ENCODE measurements around the gene SLC22A4.

The SLC22A4 gene

DNA sequence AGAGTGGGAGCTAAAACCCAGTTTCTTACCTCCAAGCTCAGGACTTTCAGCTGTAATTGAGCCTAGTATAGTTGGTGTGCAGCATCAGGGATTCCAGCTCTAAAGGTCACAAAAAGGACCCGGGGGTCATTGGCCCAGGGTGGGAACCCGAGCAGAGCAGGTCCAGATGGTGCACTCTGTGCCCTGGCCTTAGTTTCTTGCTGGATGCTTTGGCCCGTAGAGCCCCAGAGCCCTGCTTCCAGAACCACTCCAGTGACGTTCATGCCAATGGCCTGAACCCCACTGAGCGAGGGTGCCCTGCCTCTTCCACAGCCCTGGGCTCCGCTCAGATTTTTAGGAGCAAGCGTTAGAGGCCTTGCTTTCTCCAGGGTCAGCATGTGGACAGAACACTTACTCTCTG lies 83.5 kb downstream of the SLC22A4 start:
- DNase-seq = no peak

DNA sequence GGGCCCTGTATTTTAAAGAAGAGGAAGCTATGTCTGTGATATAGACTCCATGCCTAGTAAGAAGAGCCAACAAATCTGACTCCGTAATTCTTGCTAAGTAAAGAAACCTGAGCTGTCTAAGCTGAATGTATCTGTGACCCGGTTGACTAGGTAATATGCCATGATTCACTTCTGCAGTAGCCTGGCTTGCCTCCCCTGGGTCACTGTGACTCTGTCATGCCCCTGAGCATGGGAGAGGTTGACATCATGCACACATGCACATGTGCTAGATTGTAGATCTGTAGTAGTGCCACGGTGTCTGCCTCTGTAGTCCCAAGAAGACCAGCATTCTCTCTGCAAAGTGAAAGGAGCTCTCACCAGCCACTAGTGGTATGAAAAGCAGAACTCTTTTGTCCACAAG lies 84.4 kb downstream of the SLC22A4 start:
- no peak for DNase-seq

DNA sequence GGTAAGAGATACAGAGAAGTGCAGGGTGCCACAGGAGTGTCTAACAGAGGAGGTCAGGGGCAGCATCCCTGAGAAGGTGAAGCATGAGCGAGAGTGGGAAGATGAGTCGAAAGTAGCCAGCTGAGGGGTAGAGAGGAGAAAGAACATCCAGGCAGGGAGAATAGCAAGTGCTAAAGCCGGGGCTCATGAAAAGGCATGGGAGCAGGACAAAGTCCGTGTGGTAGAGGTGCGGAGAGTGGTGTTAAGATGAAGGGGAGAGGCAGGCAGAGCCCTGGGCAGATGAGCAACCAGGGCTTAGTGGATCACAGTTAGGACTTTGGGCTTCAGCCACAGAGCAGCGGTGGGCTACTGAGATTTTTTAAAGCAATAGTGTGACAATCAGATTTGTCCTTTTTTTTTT lies 85.9 kb downstream of the SLC22A4 start:
- no peak for DNase-seq

DNA sequence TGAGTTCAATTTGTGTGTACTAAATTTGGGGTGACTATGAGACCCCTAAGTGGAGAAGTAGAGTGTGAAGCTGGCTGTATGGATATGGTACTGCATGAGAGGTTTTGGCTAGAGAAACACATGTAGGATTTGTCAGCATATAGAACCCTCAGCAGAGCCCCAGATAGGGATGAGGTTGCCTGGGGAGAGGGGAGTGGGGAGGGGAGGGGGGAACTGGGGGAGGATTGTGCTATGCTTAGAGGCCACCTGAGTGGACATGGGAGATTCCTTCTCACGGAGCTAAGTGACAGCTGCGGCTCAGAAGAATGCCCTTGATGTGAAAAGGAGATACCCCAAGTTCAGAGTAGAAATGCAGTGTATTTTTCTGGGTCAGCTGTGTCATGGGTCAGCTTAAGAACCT lies 86.5 kb downstream of the SLC22A4 start:
- DNase-seq = no peak

DNA sequence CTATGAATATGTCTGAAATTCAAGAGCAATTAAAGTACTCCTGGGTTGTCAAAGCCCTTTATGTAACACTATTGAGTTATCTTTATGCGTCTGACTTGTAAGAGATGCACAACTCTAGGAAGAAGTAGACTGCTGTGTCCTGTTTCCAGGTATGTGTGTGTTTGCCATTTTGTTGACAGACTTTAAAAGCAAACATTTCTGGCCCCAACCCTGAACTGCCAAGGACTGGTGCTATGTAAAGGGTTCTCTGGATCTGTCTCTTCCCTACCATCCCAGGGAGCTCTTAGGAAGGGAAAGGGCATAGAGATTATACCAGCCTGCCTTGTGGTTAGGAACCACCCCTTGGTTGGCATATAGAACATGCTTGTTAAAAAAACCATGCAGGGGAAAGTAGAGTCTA lies 87.4 kb downstream of the SLC22A4 start:
- no peak for DNase-seq

DNA sequence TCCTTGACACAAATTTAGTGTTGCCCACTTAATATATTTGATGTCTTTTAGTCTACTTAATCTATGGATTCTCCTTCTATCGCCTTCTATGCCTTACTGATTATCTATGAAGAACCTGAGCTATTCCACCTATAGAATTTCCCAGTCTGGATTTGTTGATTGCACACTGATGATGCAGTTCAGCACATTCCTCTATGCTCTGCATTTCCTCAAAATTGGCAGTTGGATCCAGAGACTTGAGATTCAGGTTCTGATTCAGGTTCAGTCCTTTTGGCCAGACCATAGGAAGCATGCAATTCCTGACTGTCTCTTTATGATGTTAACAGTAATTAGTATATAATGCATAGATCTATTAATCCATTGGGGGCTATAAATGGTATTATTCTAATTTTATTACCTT lies 89.1 kb downstream of the SLC22A4 start:
- DNase-seq = no peak

DNA sequence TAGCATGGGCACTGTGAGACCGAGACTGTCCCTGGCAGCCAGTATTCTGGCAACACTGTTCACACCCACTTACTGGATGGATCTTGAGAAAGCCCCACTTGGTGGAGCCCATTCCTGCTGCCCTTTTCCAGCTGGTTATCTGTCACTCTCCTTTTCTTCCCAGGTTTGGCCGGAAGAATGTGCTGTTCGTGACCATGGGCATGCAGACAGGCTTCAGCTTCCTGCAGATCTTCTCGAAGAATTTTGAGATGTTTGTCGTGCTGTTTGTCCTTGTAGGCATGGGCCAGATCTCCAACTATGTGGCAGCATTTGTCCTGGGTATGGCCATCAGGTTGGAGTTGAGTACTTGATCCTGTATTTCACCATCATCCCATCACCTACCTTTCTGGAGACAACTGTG lies 89.8 kb downstream of the SLC22A4 start:
- DNase-seq = no peak

DNA sequence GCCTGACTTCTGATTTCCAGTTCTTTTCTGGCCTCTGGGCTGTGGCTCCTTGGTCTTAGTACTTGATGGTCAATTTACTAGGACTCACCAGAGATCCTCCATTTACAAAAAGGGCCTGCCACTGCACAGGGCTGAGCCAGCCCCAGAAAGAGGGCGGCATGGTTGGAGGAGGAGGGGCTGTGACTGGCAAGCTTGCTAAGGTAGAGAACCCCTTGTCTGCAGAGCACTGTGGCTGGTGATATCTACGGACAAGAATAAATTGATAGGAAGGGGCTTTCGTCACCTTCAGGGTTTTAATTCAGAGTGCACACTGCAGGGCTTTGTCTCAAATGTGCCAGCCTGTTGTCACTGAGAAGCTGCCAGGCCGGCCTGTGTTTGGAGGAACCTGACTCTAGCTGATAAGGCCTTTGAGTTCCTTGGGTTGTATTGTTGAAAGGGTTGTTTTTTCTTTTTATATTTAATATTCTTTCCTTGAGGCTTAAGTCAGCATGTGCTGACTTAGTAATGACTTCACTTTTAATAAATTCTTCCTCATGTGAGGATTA lies 90.4 kb downstream of the SLC22A4 start:
- DNase-seq = no peak

DNA sequence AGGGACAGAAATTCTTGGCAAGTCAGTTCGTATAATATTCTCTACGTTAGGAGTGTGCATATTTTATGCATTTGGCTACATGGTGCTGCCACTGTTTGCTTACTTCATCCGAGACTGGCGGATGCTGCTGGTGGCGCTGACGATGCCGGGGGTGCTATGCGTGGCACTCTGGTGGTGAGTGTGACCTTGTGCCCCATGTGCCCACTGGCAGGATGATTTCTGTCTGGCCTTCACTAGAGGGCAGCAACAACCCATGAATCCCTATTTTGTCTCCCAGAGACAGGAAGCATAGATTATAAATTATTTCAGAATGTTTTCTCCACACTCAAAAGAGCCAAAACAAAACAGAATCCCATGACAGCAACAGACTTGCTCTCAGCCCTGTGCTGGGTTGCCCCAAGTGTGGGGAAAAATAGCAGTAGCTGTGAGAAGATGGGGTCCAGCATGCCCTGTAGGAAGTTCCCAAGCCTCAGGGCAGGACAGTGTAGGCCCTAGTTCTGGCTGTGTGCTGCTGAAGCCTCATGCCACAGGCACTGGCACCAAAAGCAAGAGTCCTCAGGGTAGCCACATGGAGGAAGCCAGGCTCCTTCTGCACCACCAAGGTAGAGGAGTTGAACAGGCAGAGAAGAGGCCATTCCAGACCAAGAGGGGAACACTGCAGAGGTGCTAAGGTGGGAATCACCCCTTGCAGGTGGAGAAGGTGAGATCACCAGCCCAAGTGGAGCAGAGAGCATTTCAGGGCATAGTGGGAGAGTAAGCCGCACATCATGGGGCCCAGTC lies 91.3 kb downstream of the SLC22A4 start:
- DNase-seq = peak; percentile 79 to 83

DNA sequence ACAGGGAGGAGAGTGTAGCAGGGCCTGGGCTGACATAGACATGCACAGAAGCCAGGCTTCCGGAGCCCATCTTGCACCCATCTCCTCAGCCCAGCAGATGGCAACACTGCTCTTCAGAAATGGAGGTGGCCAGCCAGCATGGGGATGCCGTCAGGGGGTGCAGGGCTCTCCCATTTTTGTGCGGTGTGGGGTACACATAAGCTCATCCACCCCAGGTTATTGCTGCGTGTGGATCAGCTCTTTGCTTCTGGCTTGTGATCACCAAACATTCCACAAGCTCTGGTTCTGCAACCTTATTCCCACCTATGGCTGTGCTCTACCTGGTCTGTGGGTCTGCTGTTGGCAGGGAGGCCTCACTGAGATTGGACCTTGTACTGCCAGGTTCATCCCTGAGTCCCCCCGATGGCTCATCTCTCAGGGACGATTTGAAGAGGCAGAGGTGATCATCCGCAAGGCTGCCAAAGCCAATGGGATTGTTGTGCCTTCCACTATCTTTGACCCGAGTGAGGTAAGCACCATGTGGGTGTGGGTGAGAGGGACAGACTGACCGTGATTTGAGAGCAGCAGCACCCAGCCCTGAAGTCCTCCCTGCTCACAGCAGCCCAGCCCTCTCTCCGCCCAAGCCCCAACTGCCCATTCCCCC lies 92.6 kb downstream of the SLC22A4 start:
- DNase-seq = peak; percentile 85 to 86

DNA sequence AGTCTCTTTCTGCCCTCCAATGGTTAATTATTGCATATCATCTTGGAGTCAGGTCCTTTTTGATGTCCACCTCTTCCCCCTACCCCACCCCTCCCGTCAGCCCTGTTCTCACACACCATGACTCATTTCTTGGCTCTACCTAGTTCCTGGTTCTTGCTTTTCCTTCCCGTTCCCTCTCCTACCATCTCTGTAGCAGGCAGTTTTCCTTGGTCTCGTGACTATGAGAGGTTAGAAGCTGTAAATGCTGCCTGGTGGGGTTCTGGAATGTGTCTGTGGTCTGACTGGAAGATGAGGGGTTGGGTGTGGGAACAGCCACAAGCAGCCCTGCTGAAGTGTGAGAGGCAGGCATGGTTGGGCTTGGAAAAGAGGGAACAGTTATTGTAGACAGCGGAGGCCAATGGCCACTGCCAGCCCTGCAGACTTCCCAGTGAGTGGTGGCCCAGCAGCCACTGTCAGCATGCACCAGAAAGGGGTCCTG lies 93.5 kb downstream of the SLC22A4 start:
- DNase-seq = peak in 1 of 2 donors; percentile 48

DNA sequence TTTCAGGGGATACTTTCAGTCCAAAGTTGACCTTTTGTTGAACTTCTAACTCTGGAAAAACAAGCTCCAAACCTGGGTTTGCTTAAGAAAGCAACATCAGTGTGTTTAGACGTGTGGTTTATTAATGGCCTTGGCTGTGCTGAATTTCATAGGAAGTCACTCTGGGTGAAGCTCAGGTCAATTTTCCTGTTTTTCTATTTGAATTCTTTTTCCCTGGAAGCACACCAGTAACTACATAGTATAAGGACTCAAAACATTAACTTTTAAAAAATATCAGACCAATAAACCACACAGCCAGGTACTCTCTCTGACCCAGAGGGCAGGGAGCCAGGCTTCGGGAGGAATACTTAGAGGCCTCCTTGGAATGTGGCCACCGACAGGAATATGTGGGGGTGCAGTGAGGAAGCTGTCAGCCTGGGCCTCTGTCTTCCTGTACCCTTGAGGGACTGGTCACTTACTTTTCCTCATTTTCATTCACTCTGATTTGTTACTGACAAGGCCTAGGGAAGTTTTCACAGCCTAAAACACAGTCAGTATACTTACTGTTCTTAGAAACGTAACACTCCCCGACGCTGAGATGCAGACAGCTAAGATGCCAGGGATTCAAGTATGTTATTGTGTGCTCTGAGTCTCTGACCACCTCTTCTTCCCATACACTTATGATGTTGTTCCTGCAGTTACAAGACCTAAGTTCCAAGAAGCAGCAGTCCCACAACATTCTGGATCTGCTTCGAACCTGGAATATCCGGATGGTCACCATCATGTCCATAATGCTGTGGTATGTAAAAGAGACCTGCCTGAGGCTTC lies 94.3 kb downstream of the SLC22A4 start:
- DNase-seq = no peak

DNA sequence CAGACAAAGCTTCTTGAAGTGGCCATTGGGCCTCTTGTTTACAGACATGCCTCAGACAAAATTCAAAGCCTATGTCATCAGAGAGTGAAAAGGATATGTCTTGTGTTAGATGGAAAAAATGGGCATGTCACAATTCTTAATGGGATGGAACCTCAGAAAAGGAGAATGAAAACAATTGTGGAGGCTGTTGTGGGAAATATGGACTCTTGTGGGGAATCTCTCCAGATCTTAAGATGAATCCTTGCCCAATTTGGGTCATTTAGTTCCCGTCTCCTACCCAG lies 94.8 kb downstream of the SLC22A4 start:
- no peak for DNase-seq

DNA sequence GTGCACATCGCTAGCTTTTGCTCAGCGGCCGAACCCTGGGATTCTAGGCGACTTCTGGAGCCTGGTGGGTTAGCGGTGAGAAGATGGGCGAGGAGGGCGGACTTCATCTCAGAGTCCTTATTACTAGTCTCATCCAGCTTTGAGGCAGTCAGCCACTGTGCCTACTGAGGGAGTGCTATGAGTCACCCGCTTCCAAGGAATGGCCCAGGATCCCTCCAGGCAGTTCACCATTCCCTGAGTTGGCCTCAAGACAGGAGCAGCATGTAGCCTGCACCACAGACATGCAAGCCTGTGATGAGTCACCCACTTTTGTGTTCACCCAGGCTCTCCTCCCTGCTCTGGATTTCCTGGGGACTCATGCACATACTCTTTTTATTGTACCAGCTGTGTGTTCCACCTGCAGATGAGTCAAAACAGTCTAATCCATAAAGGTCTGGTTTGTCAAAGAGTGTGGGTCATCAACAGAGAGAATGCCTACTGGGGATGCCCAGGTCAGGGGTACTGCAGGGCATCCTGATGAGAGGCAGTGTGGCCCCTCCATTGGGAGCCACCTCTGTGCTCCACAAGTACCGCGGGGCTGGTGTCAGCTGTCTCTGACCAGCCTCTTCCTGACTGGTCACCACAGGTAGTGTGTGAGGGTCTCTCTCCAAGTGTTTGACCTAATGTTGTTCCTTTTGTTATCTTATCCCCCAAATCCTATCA lies 95.5 kb downstream of the SLC22A4 start:
- no peak for DNase-seq

DNA sequence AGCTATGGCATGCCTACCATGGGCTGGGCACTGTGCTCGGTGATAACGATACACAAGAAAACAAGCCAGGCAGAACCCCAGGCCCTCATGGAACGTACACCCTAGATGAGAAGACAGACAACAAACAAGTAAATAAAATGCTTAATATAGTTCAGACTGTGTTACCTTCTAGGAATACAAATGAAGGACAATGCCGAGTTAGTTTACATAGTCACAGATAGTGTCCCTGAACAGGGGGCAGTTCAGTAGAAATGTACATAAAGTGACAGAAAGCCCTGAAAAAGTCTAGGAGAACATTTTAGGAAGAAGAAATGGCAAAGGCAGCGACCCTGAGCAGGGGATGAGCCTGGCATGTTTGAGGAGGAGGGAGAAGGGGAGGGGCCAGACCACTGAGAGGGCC lies 97.1 kb downstream of the SLC22A4 start:
- DNase-seq = no peak

DNA sequence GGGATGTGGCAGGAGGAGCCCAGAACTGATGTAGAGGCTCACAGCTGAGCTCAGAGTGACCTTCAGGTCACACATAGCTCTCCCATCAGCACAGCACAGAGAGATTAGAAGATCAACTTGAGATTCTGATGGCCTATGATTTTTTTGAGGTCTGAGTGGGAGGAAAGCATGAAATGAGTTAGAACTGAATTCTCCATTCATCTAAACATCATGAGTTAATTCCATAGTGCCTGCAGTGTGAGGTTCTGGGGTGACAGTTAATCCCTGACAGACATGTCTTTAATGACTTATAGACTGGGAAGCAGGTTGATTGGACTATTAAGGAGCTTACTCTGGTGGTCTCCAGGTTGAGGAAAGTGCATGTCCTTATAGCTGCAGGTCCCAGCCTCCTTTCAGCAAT lies 97.7 kb downstream of the SLC22A4 start:
- no peak for DNase-seq

DNA sequence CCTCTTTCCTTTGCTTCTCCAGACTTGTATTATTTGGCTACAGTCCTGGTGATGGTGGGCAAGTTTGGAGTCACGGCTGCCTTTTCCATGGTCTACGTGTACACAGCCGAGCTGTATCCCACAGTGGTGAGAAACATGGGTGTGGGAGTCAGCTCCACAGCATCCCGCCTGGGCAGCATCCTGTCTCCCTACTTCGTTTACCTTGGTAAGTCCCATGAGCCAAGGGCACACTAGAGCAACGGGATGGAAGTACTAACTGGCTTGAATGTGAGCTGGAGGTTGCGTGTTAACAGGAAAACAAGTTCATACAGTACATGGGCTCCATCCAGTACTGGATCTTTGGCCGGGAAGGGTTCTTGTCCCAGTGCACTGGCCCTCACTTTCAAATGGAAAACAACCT lies 98.2 kb downstream of the SLC22A4 start:
- no peak for DNase-seq

DNA sequence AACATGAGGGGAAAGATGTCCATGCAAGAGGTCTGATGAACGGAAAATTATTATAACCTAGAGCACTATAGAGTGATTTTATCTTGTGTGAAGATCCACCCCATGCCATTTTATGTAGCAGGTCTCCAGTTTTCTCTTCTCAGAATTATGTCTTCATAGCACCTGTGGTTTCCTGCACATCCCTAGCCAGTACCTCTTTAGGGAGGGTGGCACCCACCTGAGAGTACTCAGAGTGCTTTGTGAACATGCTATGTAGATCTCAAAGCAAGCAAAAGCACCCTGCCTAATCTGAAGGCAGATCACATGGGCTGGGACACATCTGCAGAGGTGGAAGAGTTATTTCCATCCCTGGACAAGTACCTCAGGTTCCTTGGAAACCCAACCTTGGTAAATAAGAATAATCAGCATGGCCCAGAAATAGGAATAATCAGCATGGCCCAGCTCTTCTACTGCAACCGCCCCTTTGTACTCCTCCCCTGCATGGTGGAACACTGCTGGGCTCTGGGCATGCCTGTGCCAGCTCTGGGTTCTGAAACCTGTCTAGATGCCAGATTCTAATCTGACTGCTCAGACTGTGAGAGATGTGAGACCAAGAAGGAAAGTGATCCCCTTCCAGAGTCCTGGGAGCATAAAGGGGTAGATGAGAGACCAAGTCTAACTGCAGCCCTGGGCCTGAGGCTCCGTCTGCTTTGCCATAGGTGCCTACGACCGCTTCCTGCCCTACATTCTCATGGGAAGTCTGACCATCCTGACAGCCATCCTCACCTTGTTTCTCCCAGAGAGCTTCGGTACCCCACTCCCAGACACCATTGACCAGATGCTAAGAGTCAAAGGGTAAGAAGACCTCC lies 99.0 kb downstream of the SLC22A4 start:
- DNase-seq = no peak
